Measurements from ENCODE around the gene HMGCS2.
"Not testable (repeated sequence)": the region's sequence is repeated elsewhere in the genome, so short reads cannot be mapped to it uniquely, and the experiment has no call there.

The HMGCS2 gene

GRCh38 chr1:119787776-119788175 is 19.1 kb upstream of the HMGCS2 start:
- no peak for DNase-seq

- DNase-seq: not testable (repeated sequence)
Measured at GRCh38 chr1:119786473-119787050, 17.9 kb upstream of the HMGCS2 start.

GRCh38 chr1:119786046-119786445 is 17.3 kb upstream of the HMGCS2 start:
- DNase-seq: not testable (repeated sequence)

DNA sequence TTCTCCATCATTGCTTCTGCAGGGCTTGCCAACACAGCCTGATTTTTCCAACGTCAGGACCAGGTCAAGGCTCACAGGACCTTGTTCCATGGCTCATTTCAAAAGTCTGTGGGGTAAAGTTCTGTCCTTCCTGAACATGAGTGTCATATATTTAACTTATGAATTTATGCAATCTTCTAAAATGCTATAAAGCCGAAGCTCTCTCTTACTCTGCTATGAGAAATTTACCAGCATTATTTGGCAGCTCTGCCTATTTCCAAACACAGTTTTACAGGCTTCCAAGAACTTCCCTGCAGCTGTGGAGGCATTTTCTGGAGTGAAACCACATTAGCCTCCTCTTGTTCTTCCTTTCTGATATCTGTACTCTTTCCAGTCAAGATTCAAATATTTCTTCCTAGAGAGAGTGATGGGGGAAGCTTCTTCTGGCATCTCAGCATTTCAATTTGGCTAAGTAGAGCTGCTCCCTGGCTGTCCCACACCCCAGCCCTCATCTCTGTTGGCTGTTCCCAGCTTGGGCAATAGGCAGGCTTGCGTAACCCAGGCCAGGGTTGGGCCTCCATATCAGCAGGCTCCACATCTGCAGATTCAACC is 15.6 kb upstream of the HMGCS2 start:
- DNase-seq: no peak

DNA sequence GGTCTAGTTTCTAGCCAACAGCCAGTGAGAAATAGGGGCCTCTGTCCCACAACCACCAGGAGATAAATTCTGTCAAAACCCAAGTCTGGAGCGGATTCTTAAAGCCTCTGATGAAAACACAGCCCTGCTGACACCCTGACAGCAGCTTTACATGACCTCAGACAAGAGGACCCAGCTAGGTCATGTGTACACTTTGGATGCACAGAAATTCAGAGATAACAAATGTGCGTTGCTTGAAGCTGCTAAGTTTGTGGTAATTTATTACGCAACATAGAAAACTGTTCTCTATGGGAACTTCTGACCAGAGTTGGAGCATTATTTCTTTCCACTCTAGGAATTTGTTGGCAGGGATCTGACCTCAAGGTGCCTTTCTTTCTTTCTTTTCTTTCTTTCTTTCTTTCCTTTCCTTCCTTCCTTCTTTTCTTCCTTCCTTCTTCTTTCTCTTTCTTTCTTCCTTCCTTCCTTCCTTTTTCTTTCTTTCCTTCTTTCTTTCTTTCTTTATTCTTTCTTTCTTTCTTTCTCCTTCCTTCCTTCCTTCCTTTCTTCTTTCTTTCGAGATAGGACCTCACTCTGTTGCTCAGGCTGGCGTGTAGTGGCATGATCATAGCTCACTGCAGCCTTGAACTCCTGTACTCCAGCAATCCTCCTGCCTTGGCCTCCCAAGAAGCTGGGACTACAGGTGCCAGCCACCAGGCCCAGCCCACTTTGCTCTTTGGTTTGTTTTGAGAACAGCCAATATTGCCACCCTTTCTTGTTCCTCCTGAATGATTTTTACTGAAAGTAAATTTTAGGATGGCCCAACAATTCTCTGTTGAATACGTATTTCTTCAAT is 14.9 kb upstream of the HMGCS2 start:
- no peak for DNase-seq

- DNase-seq: no peak
Measured at GRCh38 chr1:119782631-119783325, 14.1 kb upstream of the HMGCS2 start.

DNA sequence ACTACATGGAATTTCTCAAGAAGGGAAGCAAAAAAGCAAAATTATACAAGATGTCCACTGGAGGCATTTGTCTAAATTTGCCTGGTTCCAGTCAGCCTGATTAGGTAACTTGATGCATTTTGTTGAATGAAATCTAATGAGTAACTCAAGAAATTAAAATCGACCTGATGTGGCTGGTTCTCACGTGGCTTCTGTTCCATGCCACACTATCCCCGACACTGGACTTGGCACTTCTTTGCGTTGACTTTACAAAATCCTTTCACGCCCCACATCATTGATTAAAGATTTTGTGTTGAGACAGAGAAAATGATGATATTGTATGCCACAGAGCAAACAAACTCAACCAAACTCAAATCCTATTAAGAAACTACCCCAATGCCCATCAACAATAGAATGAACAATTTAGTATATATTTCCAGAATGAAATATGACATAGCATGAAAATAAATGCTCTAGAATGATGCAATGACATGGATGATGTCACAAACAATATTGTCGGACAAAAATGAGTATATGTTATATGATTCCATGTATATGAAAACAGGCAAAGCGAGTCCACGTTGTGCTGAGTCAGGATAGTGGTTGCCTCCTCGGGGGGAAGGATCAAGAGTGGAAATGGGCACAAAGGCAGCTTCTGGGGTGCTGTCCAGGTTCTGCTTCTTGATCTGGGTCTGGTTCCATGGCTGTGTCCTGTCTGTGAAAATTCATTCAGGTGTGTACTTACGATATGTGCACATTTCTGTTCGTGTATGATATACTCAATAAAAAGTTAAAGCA is 12.9 kb upstream of the HMGCS2 start:
- no peak for DNase-seq

DNA sequence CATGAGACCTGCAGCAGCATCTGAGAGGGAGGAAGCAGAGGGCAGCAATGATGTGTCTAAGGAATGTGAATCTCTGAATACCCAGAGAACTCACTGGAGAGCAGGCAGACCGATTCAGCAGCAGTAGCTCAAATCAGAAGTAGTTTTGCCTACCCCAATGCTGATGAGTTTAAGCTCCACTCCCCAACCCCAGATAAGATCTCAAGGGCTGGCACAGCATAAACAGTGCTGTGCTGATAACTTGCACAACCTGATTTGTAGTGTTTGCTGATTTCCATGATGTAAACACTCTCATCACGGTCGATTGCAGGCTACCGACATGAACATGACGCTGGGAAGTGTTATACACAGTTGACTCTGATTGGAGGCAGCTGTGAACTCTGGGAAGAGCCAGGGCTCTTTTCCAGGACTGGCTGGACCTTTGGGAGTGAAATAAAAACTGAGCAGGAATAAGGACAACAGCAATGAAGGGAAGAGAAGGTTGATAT is 11.2 kb upstream of the HMGCS2 start:
- no peak for DNase-seq

DNA sequence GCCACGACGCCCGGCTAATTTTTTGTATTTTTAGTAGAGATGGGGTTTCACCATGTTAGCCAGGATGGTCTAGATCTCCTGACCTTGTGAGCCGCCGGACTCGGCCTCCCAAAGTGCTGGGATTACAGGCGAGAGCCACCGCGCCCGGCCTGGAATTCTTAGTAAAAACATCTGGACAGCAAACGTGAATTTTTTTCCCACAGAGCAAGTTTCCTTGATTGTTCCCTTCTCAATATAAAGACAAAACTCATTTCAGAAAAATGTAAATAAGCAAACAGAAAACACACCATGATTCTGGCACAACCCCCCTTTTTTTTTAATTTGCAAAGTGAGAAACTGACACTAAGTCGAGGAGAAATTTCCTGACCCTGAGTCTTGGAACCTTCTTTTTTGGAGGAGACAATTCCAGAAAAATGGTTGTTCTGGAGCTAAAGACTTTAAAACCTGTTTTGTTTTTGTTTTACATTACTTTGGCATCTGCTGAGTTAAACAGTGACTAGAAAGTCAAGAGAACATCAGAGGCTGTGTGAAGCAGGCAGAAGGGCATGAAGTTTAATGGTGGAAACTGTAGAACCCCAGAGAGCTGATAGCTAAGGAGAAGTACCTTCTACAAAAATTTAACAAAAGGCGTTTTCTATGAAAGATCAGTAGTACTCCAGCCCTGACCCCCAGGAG is 10.3 kb upstream of the HMGCS2 start:
- no peak for DNase-seq

GRCh38 chr1:119778359-119778758 is 9.7 kb upstream of the HMGCS2 start:
- no peak for DNase-seq

DNA sequence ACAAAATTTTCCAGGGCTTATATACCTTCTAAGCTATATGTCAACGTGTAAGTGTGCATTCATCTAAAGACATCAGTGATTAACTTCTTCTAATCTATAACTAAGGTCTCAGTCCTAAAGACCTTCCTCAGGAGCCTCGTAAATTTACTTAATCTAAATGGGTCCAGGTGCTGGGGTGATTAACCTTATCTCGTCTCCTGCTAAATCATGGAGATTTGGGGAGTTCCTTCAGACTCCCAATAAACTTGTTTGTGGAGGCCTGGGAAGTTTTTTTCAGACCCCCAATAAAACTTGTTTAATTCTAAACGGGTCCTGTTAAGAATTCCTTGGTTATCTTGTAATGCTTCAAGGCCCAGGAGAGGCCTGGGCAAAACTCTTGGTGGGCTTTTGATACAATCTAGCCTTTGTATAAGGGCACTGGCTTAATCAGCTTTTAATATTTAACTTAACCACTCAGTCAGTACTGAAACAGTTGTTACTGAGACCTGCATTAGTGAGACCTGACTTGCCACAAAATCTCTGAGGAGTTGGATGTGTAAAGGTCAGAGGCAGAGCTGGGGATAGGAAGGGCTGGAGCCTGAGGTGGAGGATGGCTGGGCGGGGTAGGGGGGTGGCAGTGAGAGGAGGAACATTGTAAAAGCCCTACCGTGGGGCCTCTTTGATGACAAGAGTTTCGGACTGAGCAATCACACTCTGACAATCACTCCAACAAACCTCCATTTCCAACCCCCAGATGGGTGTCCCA is 6.2 kb upstream of the HMGCS2 start:
- DNase-seq: no peak

- DNase-seq: no peak
Measured at GRCh38 chr1:119773711-119774241, 5.1 kb upstream of the HMGCS2 start.

DNA sequence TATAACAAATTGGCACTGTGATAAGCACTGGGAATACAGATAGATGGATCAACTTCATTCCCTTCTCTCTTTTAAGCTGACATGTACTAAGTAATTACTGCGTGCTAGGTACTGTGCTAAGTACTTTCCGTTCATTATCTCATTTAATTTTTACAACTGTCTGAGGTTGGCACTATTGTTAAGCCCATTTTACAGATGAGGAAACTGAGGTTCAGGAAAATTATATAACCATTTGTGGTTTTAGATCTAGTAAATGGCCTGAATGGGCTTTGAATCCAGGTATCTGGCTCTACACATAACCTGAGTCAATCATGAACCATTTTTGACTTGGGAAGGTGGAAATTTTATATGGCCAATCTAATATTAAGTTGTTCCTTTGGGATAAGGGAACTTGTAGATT is 3.6 kb upstream of the HMGCS2 start:
- DNase-seq: no peak

- DNase-seq: no peak
Measured at GRCh38 chr1:119771770-119772169, 3.1 kb upstream of the HMGCS2 start.

DNA sequence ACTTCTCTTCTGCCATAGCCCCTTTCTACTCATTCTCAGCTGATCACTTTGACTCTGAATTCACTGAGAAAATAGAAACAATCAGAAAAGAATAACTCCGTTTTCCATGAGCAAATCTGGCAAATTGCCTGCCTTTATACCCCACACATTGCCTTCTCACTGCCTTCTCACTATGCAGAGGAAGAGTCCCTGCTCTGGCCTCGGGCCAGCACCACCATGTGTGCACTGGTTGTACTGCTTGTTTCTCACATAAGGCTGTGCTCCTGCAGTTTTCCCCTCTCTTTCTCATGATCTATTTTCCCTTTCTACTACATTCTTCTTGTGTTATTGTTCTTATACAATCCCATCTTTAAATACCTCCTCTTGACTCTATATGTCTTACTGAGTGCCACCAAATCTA is 2.3 kb upstream of the HMGCS2 start:
- DNase-seq: peak; percentile 19

DNA sequence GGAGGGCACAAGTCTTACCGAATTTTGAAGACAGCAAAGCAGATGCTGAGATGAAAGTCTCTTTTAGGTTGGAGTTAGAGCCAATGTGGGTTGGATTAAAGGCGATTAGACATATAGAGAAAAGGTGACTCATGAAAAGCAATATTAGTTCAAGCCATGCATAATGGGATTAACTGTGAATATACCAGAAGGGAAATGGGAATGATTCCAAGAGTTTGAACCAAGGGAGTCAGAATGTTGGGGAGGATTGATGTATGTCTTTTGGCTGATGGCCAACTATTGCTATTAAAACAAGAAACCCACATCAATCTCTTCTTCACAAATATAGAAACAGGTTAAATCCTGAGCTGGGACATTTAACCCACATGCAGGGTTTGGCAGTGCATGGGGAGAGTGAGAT is 1.2 kb downstream of the HMGCS2 start:
- peak; percentile 55 for DNase-seq

GRCh38 chr1:119766374-119766794 is 2.3 kb downstream of the HMGCS2 start:
- no peak for DNase-seq

DNA sequence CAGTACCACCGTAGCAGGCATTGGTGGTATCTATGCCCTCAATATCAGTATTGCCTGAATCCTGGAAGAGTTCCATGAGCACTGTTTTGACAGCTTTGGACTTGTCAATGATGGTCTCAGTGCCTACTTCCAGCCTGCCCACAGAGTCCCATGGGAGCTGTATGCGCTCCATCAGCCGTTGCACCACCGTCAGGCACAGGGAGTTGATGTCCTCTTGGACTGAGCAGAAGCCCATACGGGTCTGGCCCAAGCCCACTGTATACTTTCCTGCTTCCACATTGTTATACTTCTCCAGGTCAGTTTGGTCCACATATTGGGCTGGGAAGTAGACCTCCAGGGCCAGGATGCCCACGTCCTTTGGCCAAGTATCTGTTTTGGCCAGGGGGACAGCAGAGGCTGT is 4.5 kb downstream of the HMGCS2 start:
- DNase-seq: no peak

DNA sequence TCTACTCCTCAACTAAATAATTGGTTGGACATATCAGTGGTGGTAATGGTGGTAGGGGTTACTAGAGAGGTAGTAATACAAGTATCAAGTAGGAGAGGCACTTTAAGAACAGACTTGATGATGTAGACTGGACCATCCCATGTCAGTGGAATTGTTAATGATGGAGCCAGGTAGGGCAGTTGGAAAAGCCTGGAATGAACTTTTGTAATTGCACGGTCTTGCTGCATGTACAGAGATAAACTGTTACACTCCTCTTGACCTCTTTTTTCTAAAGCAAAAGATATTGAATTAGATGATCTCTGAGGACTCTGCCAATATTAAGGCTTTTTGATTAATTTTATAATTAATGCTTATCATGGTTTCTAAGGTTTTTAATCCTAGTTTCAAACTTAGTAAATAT is 5.8 kb downstream of the HMGCS2 start:
- DNase-seq: no peak

GRCh38 chr1:119762409-119762808 is 6.3 kb downstream of the HMGCS2 start:
- DNase-seq: no peak

DNA sequence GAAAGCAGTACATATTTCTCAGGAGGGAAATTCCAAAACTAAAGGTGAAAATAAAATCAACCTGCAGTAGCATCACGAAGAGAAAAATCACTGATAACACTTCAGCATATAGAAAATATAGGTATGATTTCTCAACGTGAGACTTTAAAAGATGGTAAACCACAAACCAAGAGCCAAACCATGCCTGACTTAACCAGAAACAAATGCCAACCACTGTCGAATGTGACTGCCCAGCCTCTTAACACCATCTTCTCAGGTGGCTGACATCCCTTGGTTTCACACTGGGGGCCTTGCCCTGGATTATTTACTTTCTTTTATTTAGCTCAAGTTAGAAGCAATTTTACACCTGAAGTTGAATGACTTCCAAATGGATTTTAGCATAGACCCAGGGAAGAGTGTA is 10.1 kb downstream of the HMGCS2 start:
- DNase-seq: no peak
